HG02610 (cell line): ENCODE data around the gene WNT3A.

Experiments used
- ATAC-seq: cut with Tn5 transposase; IDR thresholded peaks from one replicate; pipeline ENCODE4 v1.9.1; 2021; ENCODE audit warnings: mild to moderate bottlenecking, moderate library complexity; ENCODE audit not compliant: unreplicated experiment

WNT3A gene

DNA sequence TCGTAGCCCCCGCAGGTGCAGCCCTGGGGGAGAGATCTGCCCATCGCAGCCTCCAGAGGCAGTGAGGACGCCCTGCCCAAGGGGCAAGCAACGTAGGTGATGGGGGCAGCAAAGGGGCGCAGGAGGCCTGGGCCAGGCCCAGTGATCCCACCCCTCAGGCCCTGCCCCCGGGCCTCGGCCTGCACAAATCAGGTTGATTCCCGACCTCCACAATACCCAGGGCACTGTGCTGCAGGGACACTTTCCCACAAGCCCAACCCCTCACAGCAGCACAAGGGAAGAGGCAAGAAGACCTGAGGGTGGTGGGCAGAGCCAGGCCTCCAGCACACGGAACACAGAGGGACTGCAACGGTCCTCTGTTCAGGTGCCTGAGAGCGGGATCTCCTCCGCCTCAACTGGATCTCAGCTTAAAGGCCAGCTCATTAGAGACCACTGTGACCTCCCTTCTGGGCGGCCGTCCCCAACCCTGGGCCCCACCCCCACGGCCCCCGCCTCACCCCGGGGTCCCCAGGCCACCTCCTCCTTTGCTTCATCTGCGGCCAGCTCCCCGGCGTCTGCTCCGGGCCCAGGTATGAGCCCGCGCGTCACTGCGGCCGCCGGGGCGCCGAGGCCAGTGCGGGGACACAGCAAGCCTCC is 74.9 kb downstream of the WNT3A start:
- peak; percentile 15 for ATAC-seq

- peak; percentile 75 for ATAC-seq
Observed at GRCh38 chr1:228082214-228082917, 75.6 kb downstream of the WNT3A start, which contains the start of gene ARF1. Gene ARF1, plus strand, starts transcription at chr1:228082708. Its CDS starts 14,407 bp downstream, at chr1:228097115.

DNA sequence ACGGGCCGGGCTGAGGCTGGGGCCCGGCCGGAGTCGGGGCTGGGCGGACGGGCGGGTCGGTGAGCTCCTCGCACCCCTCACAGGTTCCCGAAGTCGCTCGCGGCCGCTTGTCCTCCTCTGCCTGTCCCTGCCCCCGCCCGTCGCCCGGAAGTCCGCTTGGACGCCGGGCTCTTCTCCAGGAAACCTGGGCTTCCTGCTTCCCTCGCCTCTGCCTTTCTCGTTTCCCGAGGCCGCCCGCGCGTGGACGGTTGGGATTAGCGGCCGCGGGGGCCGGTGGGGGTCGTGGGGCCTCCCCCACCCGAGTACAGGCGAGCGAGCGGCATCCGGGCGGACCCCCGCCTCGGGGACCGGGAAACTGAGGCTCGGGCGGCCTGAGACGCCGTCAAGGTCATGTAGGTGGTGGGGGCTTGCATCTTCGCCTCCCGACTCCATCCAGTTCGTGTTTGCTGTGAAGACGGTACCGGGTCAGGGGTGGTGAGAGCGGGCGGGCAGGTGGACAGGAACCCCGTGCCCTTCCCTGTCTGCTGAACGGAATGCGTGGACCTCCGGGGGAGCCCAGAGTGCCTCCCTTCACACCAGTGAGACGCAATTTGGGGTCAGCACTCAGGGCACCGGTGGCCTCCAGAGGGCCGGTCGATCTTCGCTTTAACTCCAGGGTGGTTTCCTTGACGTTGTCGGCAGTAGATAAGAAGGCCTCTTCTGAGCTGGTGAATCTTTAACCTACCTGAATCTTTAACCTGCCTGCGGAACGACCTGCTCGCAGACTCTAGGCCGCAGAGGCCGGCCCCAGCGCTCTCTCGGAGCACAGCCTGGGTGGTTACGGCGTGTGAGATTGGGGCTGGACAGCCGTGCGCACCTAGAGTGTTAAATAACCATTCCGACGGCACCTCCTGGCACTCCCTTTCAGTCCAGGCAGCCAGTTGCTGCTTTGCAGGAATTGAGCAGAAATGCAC is 76.4 kb downstream of the WNT3A start:
- peak; percentile 18 for ATAC-seq

DNA sequence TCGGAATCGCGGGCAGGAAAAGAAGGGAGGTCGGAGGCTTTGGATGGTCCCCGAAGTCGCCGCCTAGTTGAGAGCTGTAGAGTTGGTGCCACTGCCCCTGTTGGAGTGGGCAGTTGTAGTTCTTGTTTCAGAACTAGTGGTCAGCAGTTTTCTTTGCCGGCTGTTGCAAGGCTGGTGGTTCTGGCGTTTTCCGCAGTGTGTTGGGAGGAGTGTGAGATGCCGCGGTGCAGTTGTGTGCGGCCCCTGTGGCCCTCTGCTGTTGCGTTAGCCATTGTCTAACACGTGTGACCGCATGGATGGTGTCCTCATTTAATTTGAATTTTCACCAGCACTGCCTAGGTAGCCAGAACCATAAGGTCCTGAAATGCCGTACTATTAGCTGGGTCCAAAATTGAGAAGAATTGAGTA is 77.1 kb downstream of the WNT3A start:
- ATAC-seq: no peak

DNA sequence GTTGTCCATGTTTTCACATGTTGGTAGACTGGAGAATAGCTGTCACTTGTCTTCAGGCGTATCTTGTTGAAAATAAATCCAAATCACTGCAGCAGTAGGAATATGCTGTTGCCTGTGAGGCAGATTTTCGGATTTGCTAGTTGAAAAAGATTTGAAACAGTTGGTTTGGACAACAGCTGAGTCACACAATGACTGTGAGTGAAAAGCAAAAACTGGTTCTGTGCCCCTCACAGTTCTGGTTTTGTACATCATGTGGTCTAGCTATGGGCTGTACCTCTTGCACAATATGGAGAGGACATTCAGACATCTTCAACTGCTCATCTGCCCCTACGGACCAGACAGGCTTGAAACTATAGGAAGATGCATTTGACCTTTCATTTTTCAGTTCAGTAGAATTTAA is 77.5 kb downstream of the WNT3A start:
- no peak for ATAC-seq

DNA sequence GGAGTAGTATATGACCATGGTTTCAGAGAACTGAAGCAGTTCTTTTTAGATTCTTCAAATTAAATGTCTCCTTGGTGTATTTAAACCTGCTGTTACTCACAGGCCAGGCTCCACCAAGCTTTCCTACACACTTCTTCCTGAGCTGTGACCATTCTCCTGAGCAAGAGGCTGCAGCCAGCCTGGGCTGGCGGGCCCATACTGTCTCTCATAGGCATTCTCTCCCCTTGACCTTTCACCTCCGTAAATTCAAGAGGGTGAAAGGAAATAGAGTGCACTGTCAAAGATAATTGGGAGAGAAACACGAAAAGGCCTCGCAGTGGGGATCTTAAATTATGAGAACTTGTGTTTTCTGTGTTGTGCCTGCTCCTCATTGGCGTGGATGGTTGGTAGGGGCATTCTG is 78.0 kb downstream of the WNT3A start:
- ATAC-seq: no peak

GRCh38 chr1:228085287-228085951 is 78.6 kb downstream of the WNT3A start:
- no peak for ATAC-seq

DNA sequence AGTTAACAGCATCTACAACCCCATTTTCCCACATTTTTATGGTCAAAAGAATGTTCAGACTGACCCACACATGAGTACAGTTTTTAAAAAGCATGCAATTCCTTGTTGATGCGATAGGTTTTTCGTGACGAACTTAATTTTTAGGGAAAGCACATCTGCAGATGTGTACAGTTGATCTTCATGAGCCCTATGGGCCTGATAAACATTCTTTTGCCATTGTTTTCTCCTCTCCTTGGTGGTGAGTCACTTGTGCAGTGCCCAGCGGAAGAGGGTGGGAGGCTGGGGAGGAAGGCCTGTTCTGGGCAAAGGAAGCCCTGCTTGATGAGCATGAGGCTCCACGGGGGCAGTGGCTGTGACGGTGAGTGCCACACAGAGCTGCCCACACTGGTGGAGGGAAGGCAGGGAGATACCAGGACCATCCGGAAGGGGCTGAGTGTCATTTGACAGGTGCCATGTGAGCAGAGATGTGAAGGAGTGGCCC is 81.0 kb downstream of the WNT3A start:
- ATAC-seq: no peak

DNA sequence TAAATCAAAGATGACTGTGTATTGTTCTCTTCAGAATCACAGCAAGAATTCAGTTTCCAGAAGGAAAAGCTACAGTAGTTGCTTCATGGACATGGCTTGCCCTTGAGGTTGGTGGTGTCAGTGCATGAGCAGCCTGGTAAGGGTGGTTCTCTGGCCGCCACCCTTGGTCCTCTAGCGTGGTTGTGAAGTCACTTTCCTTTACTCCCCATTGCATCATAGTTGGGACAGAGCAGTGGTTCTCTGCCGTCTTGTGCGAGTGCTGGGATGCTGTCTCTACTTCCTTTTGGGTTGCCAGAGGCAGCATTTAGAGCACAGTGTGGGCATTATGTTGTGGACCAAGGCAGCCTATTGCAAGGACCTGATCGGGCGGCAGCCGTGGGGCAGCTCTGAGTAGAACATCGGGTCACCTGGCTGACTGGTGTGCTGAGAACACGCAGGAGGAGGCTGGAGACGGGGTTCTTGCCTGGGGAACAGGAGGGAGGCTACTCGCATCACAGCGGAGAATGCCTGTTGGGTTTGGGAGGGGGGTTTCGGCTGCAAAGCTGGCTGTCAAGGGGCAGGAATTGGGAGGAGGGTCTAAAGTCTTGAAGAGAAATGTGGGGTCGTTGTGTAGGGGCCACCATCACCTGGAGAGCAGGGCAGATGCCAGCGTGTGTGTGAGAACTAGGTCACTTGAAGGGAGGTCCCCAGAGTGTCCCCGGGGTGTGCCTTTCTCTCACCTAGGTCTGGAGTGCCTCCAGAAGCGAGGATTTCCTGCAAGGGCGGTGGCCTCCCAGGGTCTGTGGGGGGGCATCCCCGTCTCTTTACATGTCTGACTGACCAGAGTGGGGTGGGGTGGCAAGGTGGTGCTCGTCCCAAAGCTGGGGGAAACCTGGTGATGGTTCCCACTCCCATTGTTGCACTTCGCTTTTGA is 82.0 kb downstream of the WNT3A start:
- no peak for ATAC-seq

- peak; percentile 42 for ATAC-seq
Observed at GRCh38 chr1:228089519-228090380, 83.0 kb downstream of the WNT3A start.

GRCh38 chr1:228090613-228091081 is 83.8 kb downstream of the WNT3A start:
- no peak for ATAC-seq

GRCh38 chr1:228091084-228091483 is 84.3 kb downstream of the WNT3A start:
- no peak for ATAC-seq

GRCh38 chr1:228092342-228093049 is 85.7 kb downstream of the WNT3A start:
- no peak for ATAC-seq

DNA sequence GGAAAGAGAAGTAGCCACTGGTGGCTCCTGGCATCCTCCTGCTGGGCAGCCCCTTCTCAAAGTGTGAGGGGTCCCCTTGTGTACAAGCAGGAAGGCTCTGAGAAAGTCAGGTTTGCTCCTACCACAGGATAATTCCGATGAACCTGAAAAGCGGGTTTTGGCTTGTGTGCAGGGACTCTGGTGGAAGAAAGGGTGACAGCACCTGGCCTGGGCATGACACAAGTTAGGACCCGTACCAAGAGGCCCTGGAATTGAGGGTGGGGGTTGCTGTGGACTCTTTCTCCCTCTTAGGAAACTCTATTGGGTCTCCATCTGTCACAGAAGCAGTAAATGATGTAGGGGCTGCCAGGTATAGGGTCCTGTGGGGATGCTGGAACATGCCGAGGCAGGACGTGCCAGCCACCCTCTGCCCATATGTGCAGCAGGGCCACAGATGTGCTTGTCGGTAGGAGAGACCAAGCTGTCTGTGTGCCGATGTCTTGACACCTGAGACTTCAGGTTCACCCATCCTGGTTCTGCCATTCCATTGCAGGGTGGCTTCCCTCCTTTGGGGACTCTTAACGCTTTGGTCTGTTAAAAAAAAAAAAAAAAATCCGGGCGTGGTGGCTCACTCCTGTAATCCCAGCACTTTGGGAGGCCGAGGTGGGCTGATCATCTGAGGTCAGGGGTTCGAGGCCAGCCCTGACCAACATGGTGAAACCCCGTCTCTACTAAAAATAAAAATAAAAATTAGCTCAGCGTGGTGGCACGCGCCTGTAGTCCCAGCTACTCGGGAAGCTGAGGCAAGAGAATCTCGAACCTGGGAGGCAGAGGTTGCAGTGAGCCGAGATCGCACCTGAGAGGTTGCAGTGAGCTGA is 86.5 kb downstream of the WNT3A start:
- no peak for ATAC-seq

DNA sequence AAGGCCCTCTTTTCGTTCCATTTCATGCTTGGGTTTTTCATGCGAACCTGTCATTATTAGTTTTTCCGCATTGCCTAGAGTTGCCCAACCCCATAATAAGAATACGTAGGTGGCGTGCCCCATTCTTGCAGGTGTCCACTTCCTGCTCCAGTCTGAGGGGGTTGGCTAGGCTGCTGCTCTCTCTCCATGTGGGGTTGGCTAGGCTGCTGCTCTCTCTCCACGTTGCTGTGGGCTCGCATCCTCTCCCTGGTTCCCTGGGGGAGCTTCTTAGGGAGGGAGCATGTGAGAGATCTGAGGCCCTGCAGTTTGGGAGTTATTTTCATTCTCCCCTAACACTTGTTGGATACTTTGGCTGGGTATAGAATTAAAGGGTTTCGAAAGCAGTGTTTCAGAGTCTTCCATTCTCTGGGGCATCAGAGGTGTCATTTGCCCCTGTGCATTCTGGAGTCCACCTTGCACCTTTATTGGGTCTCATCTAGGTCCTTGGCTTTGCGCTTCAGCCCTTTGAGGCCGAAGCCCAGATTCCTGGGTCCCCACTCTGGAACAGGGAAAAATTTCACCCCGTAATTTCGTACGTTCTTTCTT is 87.7 kb downstream of the WNT3A start:
- no peak for ATAC-seq

- ATAC-seq: no peak
Observed at GRCh38 chr1:228095161-228095560, 88.4 kb downstream of the WNT3A start.

GRCh38 chr1:228095938-228096337 is 89.1 kb downstream of the WNT3A start:
- no peak for ATAC-seq
